ENCODE results near the gene ANKRD13C. TPM values are rescaled to one million over a fixed set of nuclear protein-coding genes. Genes with fewer than 3 reads are reported as not detected.

Gene ANKRD13C
- total and polyA plus RNA-seq, 10 donors, result 7.4 to 27.7 (median 20.7) TPM

DNA sequence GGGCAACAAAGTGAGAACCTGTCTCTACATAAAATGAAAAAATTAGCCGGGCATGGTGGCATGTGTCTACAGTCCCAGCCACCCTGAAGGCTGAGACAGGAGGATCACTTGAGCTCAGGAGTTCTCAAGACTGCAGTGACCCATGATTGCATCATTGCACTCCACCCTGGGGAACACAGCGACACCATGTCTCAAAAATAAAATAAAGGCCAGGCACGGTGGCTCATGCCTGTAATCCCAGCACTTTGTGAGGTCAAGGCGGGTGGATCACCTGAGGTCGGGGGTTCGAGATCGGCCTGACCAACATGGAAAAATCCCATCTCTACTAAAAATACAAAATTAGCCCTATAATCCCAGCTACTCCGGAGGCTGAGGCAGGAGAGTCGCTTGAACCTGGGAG, 20.1 kb downstream of the ANKRD13C start:
- WGBS, 5 donors, result 94 to 99% (median 96%) methylated on average over 9 of the region's 9 CpGs
- no peak for TF ChIP-seq CTCF (IDR thresholded peaks at IDR 0.05 in 8 of 11, conservative IDR thresholded peaks at IDR 0.05 in 3 of 11)
- no peak for TF ChIP-seq POLR2AphosphoS5 (IDR thresholded peaks at IDR 0.05)
- TF ChIP-seq POLR2A (IDR thresholded peaks at IDR 0.05), result no peak
- H3K27me3 ChIP-seq (replicated peaks in 1 of 7), result no peaks in the 10 kb centered on the region
- H3K36me3 ChIP-seq, result peaks cover 0 to 56% (median 11%) of the 10 kb centered on the region in 6 donors
- H3K9me3 ChIP-seq, result no peaks in the 10 kb centered on the region
- no peak overlapping the region for H3K27ac ChIP-seq
- intact Hi-C loops (cut with DNase I; ENCODE audit: low total_unique reads), result no loop called here
- H3K4me1 ChIP-seq, result peaks cover 0 to 5% (median 0%) of the 10 kb centered on the region in 6 donors
- DNase-seq, result no peak
- no peak overlapping the region for H3K4me3 ChIP-seq

DNA sequence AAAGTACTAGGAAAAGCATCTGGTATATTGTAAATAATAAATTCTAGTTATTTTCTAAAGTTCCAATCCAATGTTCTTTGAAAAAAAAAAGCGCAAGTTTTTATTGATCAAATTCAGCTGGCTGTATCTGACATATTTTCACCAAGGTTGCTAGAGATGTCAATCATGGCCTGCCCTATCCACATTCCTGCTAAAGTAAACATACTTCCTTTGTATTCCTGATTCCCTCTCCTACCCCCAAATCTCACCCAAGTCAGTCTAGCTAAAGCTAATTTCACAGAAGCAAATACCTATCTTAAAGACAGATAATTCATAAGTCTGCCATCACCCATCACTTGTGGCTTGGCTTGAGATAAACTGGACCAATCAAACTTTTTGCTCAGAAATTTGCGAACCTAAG, 21.3 kb downstream of the ANKRD13C start:
- WGBS, 5 donors, result 90 to 98% (median 97%) methylated on average over 2 of the region's 2 CpGs
- peaks cover 0 to 48% (median 9%) of the 10 kb centered on the region in 6 donors for H3K36me3 ChIP-seq
- intact Hi-C loops (cut with DNase I; ENCODE audit: low total_unique reads), result no loop called here
- H3K27ac ChIP-seq, result no peak overlapping the region
- peaks cover 0 to 5% (median 0%) of the 10 kb centered on the region in 6 donors for H3K4me1 ChIP-seq
- TF ChIP-seq POLR2AphosphoS5 (IDR thresholded peaks at IDR 0.05) (no peak), CTCF (IDR thresholded peaks at IDR 0.05 in 8 of 11, conservative IDR thresholded peaks at IDR 0.05 in 3 of 11) (no peak), POLR2A (IDR thresholded peaks at IDR 0.05) (no peak)
- no peak overlapping the region for H3K4me3 ChIP-seq
- H3K9me3 ChIP-seq, result no peaks in the 10 kb centered on the region
- no peaks in the 10 kb centered on the region for H3K27me3 ChIP-seq (replicated peaks in 1 of 7)
- DNase-seq, result no peak

DNA sequence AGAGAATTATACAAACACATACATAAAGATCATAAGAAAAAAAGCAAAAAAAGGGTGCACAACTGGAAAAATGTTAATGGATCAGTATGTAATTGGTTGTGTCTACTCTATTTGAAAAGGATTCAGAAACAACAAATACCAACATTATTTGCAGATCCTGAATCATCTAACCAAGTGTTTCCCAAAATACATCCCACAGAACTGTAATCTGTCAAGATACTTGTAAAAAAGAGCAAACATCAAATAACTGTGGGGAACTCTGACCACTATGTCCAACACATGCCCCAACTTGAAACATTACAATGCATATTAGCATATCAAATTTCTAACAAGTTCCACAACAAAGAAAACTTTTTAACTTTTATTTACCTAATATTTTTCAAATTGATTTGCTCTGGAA, 22.6 kb downstream of the ANKRD13C start:
- H3K4me3 ChIP-seq, result no peak overlapping the region
- H3K9me3 ChIP-seq, result no peaks in the 10 kb centered on the region
- DNase-seq, result no peak
- H3K36me3 ChIP-seq, result peaks cover 0 to 45% (median 8%) of the 10 kb centered on the region in 6 donors
- intact Hi-C loops (cut with DNase I; ENCODE audit: low total_unique reads), result no loop called here
- TF ChIP-seq CTCF (IDR thresholded peaks at IDR 0.05 in 8 of 11, conservative IDR thresholded peaks at IDR 0.05 in 3 of 11), result no peak
- TF ChIP-seq POLR2AphosphoS5 (IDR thresholded peaks at IDR 0.05), result no peak
- TF ChIP-seq POLR2A (IDR thresholded peaks at IDR 0.05), result no peak
- H3K4me1 ChIP-seq, result peaks cover 0 to 5% (median 0%) of the 10 kb centered on the region in 6 donors
- no peak overlapping the region for H3K27ac ChIP-seq
- H3K27me3 ChIP-seq (replicated peaks in 1 of 7), result no peaks in the 10 kb centered on the region

DNA sequence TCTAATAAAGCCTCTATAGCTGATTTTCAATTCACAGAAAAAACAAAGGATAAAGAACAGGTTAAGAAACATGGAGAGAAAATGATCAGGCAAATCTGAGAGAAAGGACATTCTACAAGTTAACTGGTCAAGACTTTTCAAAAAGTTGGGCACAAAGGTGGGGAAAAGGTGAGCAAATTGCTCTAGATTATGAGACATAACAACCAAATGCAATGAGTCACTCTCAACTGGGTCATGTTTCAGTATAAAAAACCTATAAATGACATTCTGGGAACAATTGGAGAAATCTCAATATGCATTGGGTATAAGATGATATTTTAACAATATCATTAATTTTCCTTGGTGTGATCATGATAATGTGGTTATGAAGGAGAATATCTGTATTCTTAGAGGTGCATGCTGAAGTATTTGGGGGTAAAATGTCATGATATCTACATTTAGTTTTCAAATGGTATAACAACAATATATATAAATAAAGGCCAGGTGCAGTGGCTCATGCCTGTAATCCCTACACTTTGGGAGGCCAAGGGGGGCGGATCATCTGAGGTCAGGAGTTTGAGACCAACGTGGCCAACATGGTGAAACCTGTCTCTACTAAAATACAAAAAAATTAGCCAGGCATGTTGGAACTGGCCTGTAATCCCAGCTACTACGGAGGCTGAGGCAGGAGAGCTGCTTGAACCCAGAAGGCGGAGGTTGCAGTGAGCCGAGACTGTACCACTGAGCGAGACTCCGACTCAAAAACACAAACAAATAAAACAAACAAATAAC, 27.0 kb downstream of the ANKRD13C start:
- H3K27me3 ChIP-seq (replicated peaks in 1 of 7), result no peaks in the 10 kb centered on the region
- TF ChIP-seq CTCF (IDR thresholded peaks at IDR 0.05 in 8 of 11, conservative IDR thresholded peaks at IDR 0.05 in 3 of 11) (no peak), POLR2A (IDR thresholded peaks at IDR 0.05) (no peak), POLR2AphosphoS5 (IDR thresholded peaks at IDR 0.05) (no peak)
- H3K9me3 ChIP-seq, result no peaks in the 10 kb centered on the region
- DNase-seq, result no peak
- H3K4me1 ChIP-seq, result no peaks in the 10 kb centered on the region
- H3K27ac ChIP-seq, result no peak overlapping the region
- no peak overlapping the region for H3K4me3 ChIP-seq
- peaks cover 0 to 46% (median 5%) of the 10 kb centered on the region in 6 donors for H3K36me3 ChIP-seq
- WGBS, 5 donors, result 95 to 98% (median 97%) methylated on average over 7 of the region's 7 CpGs
- intact Hi-C loops (cut with DNase I; ENCODE audit: low total_unique reads), result no loop called here

All from spleen (tissue), 11 donors.